Fibroblast of lung (primary cell): ENCODE measurements around the gene PRKAR1B.

Experiments used
- CTCF ChIP-seq, 2 donors: IDR thresholded peaks in 1 of 2; conservative IDR thresholded peaks in 1 of 2; 1 replicate in 1 of 2; 2 replicates in 1 of 2; pipeline ENCODE4 v1.5.1; 2011 to 2012; ENCODE audit warnings: low read length in 2 of 2, control low read depth in 1 of 2, inconsistent platforms in 1 of 2, low read depth in 1 of 2, mild to moderate bottlenecking in 1 of 2
- EZH2 ChIP-seq: IDR thresholded peaks from 2 replicates; pipeline ENCODE4 v1.5.1; 2012; ENCODE audit warnings: low read length, control low read depth, mild to moderate bottlenecking; ENCODE audit errors: missing control alignments

GRCh38 chr7:627661-628401 is 99.2 kb downstream of the PRKAR1B start:
- TF ChIP-seq CTCF (conservative IDR thresholded peaks at IDR 0.05 in 1 of 2, IDR thresholded peaks at IDR 0.05 in 1 of 2; ENCODE audit: low read depth in 1 of 2, low read length in 2 of 2) = no peak
- TF ChIP-seq EZH2 = no peak
